Medulla oblongata (tissue), 1 donor: ENCODE results near the gene CRIP2.

Experiments
- DNase-seq: peaks from one replicate; pipeline ENCODE4 v3.0.0-alpha.2; 2015; ENCODE audit errors: extremely low spot score

CRIP2 gene

GRCh38 chr14:105444859-105445258 is 29.8 kb upstream of the CRIP2 start:
- no peak for DNase-seq

- no peak for DNase-seq
These were observed 29.3 kb upstream of the CRIP2 start for GRCh38 chr14:105445290-105445689.

GRCh38 chr14:105445901-105446845 is 28.4 kb upstream of the CRIP2 start:
- DNase-seq, result no peak

- no peak for DNase-seq
These were observed 27.6 kb upstream of the CRIP2 start for GRCh38 chr14:105446971-105447370.

- no peak for DNase-seq
These were observed 26.7 kb upstream of the CRIP2 start for GRCh38 chr14:105447651-105448640.

- peak; percentile 80 for DNase-seq
These were observed 25.9 kb upstream of the CRIP2 start for GRCh38 chr14:105448706-105449111.

GRCh38 chr14:105449276-105450122 is 25.1 kb upstream of the CRIP2 start:
- DNase-seq, result no peak

- DNase-seq, result no peak
These were observed 24.5 kb upstream of the CRIP2 start for GRCh38 chr14:105450123-105450505.

GRCh38 chr14:105450864-105451720 is 23.5 kb upstream of the CRIP2 start:
- DNase-seq, result no peak

- no peak for DNase-seq
These were observed 21.7 kb upstream of the CRIP2 start for GRCh38 chr14:105452963-105453362.

GRCh38 chr14:105453847-105454246 is 20.8 kb upstream of the CRIP2 start:
- no peak for DNase-seq

- no peak for DNase-seq
These were observed 19.5 kb upstream of the CRIP2 start for GRCh38 chr14:105455086-105455640.

- DNase-seq, result no peak
These were observed 18.6 kb upstream of the CRIP2 start for GRCh38 chr14:105455766-105456660.

- no peak for DNase-seq
These were observed 17.6 kb upstream of the CRIP2 start for GRCh38 chr14:105456736-105457617.

- DNase-seq, result no peak
These were observed 16.6 kb upstream of the CRIP2 start for GRCh38 chr14:105458010-105458409.

GRCh38 chr14:105458571-105458970 is 16.1 kb upstream of the CRIP2 start:
- DNase-seq, result no peak

GRCh38 chr14:105460116-105460515 is 14.5 kb upstream of the CRIP2 start:
- no peak for DNase-seq

- DNase-seq, result no peak
These were observed 14.0 kb upstream of the CRIP2 start for GRCh38 chr14:105460616-105461015.
